Adrenal gland (tissue), 12 donors: ENCODE data around the gene SRSF8. TPM values are rescaled to one million over a fixed set of nuclear protein-coding genes. Genes with fewer than 3 reads are reported as not detected.

ENCODE experiments used
- DNase-seq, 7 donors: peaks; one replicate each; pipeline ENCODE4 v3.0.0-alpha.2; 2019 to 2020
- H3K27ac ChIP-seq, 5 donors: fragments of 200-600 bp; sonication (generic) in 4 of 5; 1 replicate in 3 of 5; 2 replicates in 2 of 5; pipeline versions ENCODE4 v1.5.1 to v1.8.0; 2016 to 2020; ENCODE audit warnings: mild to moderate bottlenecking in 1 of 5
- H3K27me3 ChIP-seq: fragments of 200-600 bp; 2 replicates; pipeline ENCODE4 v1.8.0; 2021
- H3K36me3 ChIP-seq, 2 donors: fragments of 200-600 bp; replicated peaks in 1 of 2; 1 replicate in 1 of 2; 2 replicates in 1 of 2; pipeline versions ENCODE4 v1.5.1 to v1.8.0; 2018 to 2022
- H3K4me1 ChIP-seq, 2 donors: fragments of 200-600 bp; replicated peaks in 1 of 2; 1 replicate in 1 of 2; 2 replicates in 1 of 2; pipeline versions ENCODE4 v1.5.1 to v1.8.0; 2018 to 2021
- H3K4me3 ChIP-seq, 4 donors: fragments of 200-600 bp; sonication (generic) in 3 of 4; one replicate each; pipeline ENCODE4 v1.5.1; 2016 to 2018
- H3K9me3 ChIP-seq, 3 donors: fragments of 200-600 bp; sonication (generic) in 1 of 3; replicated peaks in 1 of 3; 1 replicate in 2 of 3; 2 replicates in 1 of 3; pipeline versions ENCODE4 v1.5.1 to v1.8.0; 2016 to 2021
- CTCF ChIP-seq, 6 experiments: fragments of 450-650 bp in 4 of 6; fragments of 200-600 bp in 2 of 6; sonication (generic) in 1 of 6; IDR thresholded peaks; 1 replicate in 5 of 6; 2 replicates in 1 of 6; pipeline versions ENCODE4 v1.5.1 to v1.8.0; 2016 to 2021; ENCODE audit warnings: antibody characterized with exemption in 6 of 6, mild to moderate bottlenecking in 2 of 6, moderate library complexity in 1 of 6
- POLR2A ChIP-seq, 2 donors: fragments of 450-650 bp; IDR thresholded peaks; one replicate each; pipeline ENCODE4 v1.6.1; 2017; ENCODE audit warnings: antibody characterized with exemption in 2 of 2, mild to moderate bottlenecking in 2 of 2, moderate library complexity in 1 of 2
- WGBS, 4 donors: extraction: QIAGEN DNeasy Blood & Tissue Kit in 2 of 4; methylation state at CpG; one replicate each; pipeline versions ENCODE4 v1.1.5 to v1.1.7; 2013 to 2017; 5-methylcytosine and 5-hydroxymethylcytosine counted together
- intact Hi-C, 2 donors: fragments of 100-400 bp; cut with DNase I; formaldehyde crosslinking; loops; one replicate each; pipeline versions ENCODE4 v1.14.1 to v1.15.0; 2022 to 2023
- polyA plus RNA-seq, 3 donors: library from polyadenylated mRNA; stranded (reverse); fragments of 200-250 nt in 2 of 3; fragments of 350-450 nt in 1 of 3; fragmentation: Illumina TruSeq in 1 of 3; extraction: RNeasy Lipid Tissue Mini Kit (QIAGEN cat#74804) in 1 of 3; gene quantifications; one replicate each; pipeline ENCODE4 v1.2.3, GENCODE V29; 2013 to 2014
- total RNA-seq, 9 donors: library from RNA; depleted of rRNA in 4 of 9; stranded (reverse); fragments of >200 nt in 4 of 9; fragments of 120-200 nt in 1 of 9; fragmentation: NEBNext Ultra II Directional in 1 of 9; extraction: Animal tissue kit (Norgen Biotek cat#: 25700) in 1 of 9; gene quantifications; one replicate each; pipeline versions ENCODE4 v1.1.0 to v1.2.4, GENCODE V29; 2013 to 2023
- donor health status: healthy with polysubstance abuse.
- donor health status: Bipolar disorder and iron deficiency.
- donor health status: DM: yes; HTN: yes; CAD: no.
- donor health status: DM: no; HTN: no; CAD: no.
- donor health status: DM: no; HTN: no; CAD: no.
- donor health status: DM: yes; HTN: yes; CAD: no.

SRSF8 gene
- total and polyA plus RNA-seq, 12 donors, result 20.0 to 60.4 (median 43.6) TPM

GRCh38 chr11:95095858-95096587 lies 29.3 kb downstream of the SRSF8 start:
- no peak for DNase-seq
- WGBS, 4 donors, result 20 to 31% (median 27%) methylated on average over 4 of the region's 4 CpGs
- peaks cover 11 to 36% of the 10 kb centered on the region in 2 donors for H3K4me1 ChIP-seq
- no peaks in the 10 kb centered on the region for H3K9me3 ChIP-seq
- H3K36me3 ChIP-seq, result no peaks in the 10 kb centered on the region
- intact Hi-C loops, result no loop called here
- no peaks in the 10 kb centered on the region for H3K27me3 ChIP-seq
- no peak overlapping the region for H3K4me3 ChIP-seq
- TF ChIP-seq POLR2A (IDR thresholded peaks at IDR 0.05), result no peak
- no peak for TF ChIP-seq CTCF (IDR thresholded peaks at IDR 0.05)
- peak overlapping the region in 1 of 5 donors; percentile 24 for H3K27ac ChIP-seq

- H3K4me3 ChIP-seq, result no peak overlapping the region
Observed at GRCh38 chr11:95097209-95097608, 30.5 kb downstream of the SRSF8 start.

GRCh38 chr11:95098826-95099225 lies 32.1 kb downstream of the SRSF8 start:
- peaks cover 11 to 22% of the 10 kb centered on the region in 2 donors for H3K4me1 ChIP-seq
- no peak for TF ChIP-seq CTCF (IDR thresholded peaks at IDR 0.05)
- TF ChIP-seq POLR2A (IDR thresholded peaks at IDR 0.05), result no peak
- no peak overlapping the region for H3K4me3 ChIP-seq
- no peaks in the 10 kb centered on the region for H3K27me3 ChIP-seq
- no peaks in the 10 kb centered on the region for H3K9me3 ChIP-seq
- no peaks in the 10 kb centered on the region for H3K36me3 ChIP-seq
- intact Hi-C loops, result no loop called here
- H3K27ac ChIP-seq, result no peak overlapping the region
- DNase-seq, result no peak
- 89 to 95% (median 92%) methylated on average over 1 to 3 of the region's 3 CpGs for WGBS, 4 donors

More at GRCh38 chr11:95097209-95097608, 30.5 kb downstream of the SRSF8 start:
- H3K36me3 ChIP-seq, result no peaks in the 10 kb centered on the region
- H3K27ac ChIP-seq, result no peak overlapping the region
- DNase-seq, result no peak
- peaks cover 11 to 37% of the 10 kb centered on the region in 2 donors for H3K4me1 ChIP-seq
- intact Hi-C loops, result no loop called here
- no peak for TF ChIP-seq POLR2A (IDR thresholded peaks at IDR 0.05)
- TF ChIP-seq CTCF (IDR thresholded peaks at IDR 0.05), result no peak
- no peaks in the 10 kb centered on the region for H3K9me3 ChIP-seq
- WGBS, 4 donors, result 77 to 87% (median 84%) methylated on average over 3 of the region's 3 CpGs
- H3K27me3 ChIP-seq, result no peaks in the 10 kb centered on the region

- Histone ChIP-seq H3K36me3 (no peaks in the 10 kb centered on the region), H3K9me3 (no peaks in the 10 kb centered on the region), H3K27ac (no peak overlapping the region), H3K4me3 (no peak overlapping the region), H3K4me1 (peaks cover 11 to 22% of the 10 kb centered on the region in 2 donors), H3K27me3 (no peaks in the 10 kb centered on the region)
- WGBS, 4 donors, result 90 to 95% (median 94%) methylated on average over 4 of the region's 4 CpGs
- no peak for DNase-seq
- TF ChIP-seq POLR2A (IDR thresholded peaks at IDR 0.05) (no peak), CTCF (IDR thresholded peaks at IDR 0.05) (no peak)
- intact Hi-C loops, result no loop called here
Observed at GRCh38 chr11:95100191-95100648, 33.5 kb downstream of the SRSF8 start.
